NCI-H2196 (cell line): ENCODE measurements around the gene QRSL1.
"Not testable (repeated sequence)": the region's sequence is repeated elsewhere in the genome, so short reads cannot be mapped to it uniquely, and the experiment has no call there.

Experiments used
- DNase-seq: peaks from one replicate; lab custom pipeline; 2025; ENCODE audit not compliant: unreplicated experiment; lab: John Stamatoyannopoulos, UW

Gene QRSL1, protein sequence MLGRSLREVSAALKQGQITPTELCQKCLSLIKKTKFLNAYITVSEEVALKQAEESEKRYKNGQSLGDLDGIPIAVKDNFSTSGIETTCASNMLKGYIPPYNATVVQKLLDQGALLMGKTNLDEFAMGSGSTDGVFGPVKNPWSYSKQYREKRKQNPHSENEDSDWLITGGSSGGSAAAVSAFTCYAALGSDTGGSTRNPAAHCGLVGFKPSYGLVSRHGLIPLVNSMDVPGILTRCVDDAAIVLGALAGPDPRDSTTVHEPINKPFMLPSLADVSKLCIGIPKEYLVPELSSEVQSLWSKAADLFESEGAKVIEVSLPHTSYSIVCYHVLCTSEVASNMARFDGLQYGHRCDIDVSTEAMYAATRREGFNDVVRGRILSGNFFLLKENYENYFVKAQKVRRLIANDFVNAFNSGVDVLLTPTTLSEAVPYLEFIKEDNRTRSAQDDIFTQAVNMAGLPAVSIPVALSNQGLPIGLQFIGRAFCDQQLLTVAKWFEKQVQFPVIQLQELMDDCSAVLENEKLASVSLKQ

GRCh38 chr6:106629103-106629858 is at the start of gene QRSL1, which contains the start of gene RTN4IP1:
Gene QRSL1, plus strand, starts transcription at chr6:106629578. Its CDS starts 104 bp downstream, at chr6:106629682.
Gene RTN4IP1, minus strand, starts transcription at chr6:106629498. Its CDS starts 477 bp downstream, at chr6:106629021.
- peak; percentile 88 for DNase-seq

DNA sequence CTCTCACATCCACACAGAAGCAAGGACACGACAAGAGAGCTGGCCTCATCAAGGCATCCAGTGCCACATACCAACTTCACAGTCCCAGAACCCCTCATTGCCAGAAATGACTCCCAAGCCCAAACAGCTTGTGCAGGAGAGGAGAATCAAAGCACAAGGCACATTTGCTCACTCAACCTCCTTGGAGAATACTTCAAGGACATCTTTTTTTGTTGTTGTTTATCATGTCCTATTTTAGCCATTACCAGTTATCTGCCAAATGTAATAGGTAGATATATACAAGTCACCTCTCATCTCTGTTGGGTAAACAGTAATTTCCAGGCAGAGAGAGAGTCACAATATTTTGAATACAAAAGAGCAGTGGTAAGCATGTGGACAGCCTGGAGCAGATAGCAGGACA is 47.9 kb upstream of the QRSL1 start:
- DNase-seq: no peak

DNA sequence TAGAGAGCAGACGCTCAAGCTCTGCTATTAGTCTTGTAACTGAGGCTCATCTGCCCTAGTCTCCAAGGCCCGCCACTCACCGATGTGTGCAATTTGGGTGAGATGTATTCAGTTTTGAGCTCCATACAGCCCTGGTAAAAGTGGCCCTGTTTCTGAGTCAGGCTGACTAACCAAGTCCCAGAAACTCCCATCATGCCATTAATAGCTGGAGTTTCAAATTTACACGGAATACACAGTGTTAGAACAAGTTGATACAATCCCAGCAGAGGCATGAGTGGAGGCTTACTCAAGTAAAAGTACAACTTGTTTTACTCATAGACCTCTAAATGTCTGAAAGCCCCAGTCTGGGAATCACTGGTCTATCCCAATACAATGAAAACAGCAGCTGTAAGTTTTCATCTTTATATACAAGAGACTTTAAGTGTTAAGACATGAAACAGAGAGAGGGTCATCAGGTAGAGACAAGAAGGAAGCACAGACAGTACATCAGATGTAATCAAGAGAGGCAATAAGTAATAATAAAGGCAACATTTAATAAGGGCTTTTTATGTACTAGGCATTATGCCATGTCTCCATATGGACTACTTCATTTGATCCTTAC is 42.5 kb upstream of the QRSL1 start:
- DNase-seq: no peak

DNA sequence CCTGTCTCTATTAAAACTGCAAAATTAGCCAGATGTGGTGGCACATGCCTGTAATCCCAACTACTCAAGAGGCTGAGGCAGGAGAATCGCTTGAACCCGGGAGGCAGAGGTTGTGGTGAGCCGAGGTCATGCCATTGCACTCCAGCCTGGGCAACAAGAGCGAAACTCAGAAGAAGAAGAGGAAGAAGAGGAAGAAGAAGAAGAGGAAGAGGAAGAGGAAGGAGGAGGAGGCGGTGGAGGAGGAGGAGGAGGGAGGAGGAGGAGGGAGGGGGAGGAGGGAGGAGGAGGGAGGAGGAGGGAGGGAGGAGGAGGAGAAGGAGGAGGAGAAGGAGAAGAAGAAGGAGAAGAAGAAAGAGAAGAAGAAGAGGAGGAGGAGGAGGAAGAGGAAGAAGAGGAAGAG is 40.4 kb upstream of the QRSL1 start:
- DNase-seq: not testable (repeated sequence)

DNA sequence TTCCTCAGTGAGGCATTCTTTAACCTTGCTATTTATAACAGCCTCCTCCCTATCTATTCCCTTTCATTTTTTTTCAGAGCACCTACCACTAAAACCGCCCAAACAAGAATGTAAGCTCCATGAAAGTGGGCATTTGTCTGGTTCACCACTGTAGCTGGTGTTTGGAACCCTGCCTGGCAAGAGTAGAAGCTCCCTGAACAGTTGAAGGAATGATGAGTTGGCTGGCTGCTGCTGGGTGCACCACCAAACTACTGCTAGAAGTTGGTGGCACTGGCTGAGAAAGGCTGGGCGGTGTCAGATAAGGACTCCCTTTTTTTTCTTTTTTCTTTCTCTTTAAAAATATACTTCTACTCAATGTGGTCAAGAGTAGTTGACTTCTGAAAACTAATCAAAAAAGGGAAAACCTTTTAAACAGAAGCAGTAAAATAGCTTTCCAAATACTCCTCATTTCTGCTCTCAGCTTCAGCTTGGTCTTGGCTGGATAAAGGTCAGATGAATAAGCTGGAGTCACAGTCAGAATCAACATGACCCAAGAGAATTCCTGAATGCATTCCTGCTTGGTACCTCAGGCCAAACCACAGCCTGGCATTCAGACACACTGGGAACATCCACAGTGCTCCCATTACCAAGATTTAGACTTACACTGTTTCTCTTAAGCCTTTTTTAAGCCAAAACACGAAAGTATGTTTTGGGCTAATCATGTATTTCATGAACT is 38.1 kb upstream of the QRSL1 start:
- no peak for DNase-seq

- DNase-seq: no peak
Measured at GRCh38 chr6:106599440-106599839, 29.9 kb upstream of the QRSL1 start.

GRCh38 chr6:106600329-106600728 is 29.0 kb upstream of the QRSL1 start:
- no peak for DNase-seq

DNA sequence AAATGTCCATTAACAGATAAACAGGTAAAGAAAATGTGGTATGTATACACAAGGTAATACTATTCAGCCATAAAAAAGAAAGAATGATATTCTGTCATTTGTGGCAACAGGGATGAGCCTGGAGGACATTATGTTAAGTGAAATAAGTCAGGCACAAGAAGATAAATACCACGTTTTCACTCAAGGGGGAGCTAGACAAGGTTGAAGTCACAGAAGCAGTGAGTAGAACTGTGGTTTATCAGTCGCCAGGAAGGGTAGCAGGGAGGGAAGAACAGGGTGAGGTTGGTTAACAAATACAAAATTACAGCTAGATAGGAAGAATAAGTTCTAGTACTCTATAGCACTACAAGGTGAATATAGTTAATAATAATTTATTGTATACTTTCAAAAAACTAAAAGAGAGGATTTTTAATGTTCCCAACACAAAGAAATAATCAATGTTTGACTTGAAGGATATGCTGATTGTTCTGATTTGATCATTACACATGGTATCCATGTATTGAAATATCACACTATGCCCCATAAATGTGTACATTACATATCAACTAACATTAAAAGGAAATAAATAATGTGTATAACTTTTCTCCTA is 21.2 kb upstream of the QRSL1 start:
- DNase-seq: peak; percentile 32

DNA sequence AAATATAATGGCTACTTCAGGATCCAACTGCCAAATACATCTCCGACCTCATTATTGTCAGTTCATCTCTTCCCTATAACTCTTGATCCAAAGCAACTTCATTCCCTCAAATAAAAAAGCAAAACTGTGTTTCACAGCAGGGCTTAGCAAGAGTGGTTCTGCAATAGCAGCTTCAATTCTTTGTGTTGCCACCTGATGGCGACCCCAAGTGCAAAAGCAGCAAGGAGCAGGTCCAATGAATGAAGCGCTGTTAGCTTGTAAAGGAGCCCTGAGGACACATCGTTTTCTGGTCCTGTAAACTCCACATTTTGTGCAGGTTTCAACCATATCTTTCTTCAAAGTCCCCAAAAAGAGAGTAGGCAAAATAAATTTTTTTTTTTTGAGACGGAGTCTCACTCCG is 19.7 kb upstream of the QRSL1 start:
- peak; percentile 47 for DNase-seq

- no peak for DNase-seq
Measured at GRCh38 chr6:106611030-106611429, 18.3 kb upstream of the QRSL1 start.

DNA sequence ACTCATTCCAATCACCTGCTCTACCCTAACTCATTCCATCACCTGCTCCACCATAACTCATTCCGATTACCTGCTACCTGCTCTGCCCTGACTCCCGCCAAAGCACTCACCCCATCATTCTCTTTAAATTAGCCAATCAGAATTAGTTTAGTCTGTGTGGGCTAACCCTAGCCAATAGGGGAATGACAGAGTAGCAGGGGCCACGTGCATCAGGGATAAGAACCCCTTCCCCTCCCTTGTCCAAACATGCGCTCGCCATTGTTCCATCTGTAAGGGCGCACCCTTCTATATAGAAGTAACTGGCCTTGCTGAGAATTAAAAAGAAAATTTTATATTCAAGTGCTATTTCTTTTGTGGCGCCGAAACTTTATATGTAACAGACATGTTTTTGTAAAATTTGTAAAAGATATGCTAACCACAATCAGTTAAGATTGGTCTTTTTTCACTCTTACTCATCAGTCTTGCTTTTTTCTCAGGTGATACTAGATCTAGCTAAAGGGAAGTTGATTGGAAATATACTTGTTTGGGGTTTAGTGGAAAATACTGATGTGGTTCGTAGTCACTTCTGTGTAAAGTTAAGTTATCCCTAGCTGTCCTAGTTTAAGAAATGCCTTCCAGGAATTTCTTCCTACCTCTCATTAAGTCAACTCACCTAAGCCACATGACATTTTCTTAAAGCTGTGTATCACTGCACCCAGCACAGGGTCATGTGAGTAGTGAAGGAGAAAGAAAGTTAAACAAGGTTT is 16.5 kb upstream of the QRSL1 start:
- no peak for DNase-seq

DNA sequence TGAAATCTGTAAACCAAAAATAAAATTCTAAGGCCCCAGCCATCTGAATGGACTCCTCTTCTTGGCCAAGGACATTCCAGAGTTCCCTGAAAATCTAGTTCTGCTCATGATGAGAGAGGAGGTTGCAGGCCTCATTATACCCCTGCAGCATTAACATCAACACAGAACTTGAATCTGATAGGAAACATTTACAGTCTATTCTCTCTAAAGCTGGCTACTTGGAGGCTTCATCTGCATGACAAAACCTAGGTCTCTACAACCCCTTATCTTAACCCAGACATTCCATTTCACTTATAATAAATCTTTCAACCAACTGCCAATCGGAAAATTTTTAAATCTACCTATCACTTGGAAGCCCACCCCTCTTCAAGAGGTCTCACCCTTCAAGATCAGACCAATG is 15.8 kb upstream of the QRSL1 start:
- DNase-seq: no peak

DNA sequence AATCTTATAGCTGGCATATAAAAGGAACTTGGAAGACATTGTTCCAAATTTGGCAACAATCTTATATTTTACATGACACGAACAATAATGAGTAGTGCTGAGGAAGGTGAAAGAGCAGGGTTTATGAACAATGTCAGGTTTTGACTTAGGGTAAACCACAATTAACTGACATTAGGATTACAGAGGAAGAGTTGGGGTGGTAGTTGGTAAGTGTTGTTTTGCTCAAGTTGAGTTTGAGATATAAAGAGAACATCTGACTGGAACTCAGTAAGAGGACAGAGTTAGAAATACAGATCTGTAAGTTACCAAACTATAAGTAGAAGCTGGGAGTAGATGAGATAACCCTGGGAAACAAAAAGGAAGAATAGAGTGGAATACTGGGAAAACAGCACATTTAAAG is 15.2 kb upstream of the QRSL1 start:
- no peak for DNase-seq

GRCh38 chr6:106614592-106615257 is 14.7 kb upstream of the QRSL1 start:
- no peak for DNase-seq

DNA sequence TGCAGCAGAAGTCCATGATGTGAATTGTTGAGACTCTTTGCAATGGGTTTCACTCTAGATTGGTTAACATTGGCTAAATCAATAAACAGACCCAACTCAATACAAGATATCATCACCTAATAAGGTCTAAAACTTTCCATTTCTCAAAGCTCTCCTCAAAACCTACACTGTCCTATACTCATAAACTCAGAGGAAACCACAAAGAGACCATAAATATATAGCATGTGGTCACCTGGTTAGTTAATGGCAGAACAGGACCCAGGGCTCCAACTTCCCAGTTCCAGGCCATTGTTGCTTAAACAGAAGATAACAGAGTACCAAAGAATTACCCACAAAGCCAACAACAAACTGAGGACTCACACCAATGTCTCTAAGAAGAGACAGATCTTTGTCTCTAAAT is 12.1 kb upstream of the QRSL1 start:
- DNase-seq: no peak

GRCh38 chr6:106617857-106618256 is 11.5 kb upstream of the QRSL1 start:
- no peak for DNase-seq

DNA sequence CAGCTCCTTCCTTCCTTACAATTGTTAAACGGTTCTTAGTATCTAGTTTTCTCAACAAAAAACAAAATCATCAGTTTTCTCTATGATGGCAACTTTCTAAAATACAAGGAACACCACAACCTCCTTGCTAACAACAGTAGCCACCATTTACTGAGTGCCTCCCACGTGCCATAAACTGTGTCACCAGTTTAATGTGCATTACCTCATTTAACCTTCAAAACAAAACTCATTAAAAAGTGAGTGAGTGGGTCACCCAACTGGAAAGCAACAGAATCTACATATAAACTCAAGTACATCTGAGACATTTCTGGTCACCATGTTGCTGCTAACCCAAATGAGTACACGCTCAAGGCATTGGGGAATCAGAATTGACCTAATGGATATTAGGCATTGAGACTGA is 11.1 kb upstream of the QRSL1 start:
- no peak for DNase-seq

DNA sequence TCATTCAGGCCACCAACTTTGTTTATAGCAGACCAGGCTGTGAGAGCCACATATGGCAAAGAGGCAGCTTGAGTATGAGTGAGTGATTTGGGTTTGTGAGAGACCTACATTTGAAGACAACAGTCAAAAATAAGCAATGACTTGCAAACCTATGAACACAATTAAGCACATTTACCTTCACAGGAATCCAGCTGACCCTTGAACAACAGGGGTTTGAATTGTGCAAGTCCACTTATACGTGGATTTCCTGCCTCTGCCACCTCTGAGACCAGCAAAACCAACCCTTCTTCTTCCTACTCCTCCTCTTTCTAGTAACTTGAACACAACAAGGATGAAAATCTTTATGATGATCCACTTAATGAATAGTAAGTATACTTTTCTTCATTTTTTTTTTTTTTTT is 10.2 kb upstream of the QRSL1 start:
- no peak for DNase-seq

GRCh38 chr6:106620931-106621672 is 8.3 kb upstream of the QRSL1 start:
- DNase-seq: no peak
